GM12865 (cell line): ENCODE data around the gene SLC5A10.

ENCODE experiments used
- DNase-seq: peaks from one replicate; pipeline ENCODE4 v3.0.0; 2010; ENCODE audit warnings: low read depth
- H3K4me3 ChIP-seq: 2 replicates; pipeline ENCODE4 v1.5.1; 2011; ENCODE audit warnings: mild to moderate bottlenecking, low read depth, low read length, control low read depth
- TF ChIP-seq, protein P1 (sequence below): IDR thresholded peaks from 2 replicates; pipeline ENCODE4 v1.5.1; 2011; ENCODE audit warnings: low read length, control low read depth, low read depth, inconsistent platforms; ENCODE audit not compliant: insufficient read depth; ENCODE audit errors: missing control alignments

The SLC5A10 gene

DNA sequence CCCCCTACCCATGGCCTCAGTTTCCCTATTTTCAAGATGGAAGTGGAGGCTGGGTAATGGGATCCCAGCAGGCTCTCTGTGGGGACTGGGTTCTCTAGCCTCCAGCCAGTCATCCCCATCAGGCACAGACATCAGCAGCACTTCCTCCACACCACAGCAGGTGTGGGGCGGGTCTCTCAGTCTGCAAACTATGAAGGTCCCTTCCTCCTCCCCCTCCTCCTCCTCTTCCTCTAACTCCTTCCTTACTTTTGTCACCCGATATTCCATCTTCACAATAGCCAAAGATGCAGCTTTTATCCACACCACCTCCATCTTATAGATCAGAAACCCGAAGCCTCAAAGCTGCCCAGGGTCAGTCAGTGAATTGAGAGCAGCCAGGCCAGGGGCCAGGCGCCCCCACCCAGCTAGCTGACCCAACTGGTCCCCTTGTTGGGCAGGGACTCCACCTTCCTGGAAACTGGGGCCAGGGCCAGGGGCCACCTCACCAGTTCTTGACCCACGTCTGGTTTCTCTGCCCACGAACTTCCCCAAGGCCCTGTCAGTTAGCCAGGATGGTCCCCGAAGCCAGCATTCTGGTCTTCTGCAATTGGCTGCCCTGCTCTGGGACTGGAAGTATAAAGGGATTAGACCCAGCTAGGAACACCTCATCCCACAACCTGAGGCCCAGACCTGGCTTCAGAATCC is 50.1 kb downstream of the SLC5A10 start:
- H3K4me3 ChIP-seq = no peak overlapping the region
- TF ChIP-seq, protein P1, sequence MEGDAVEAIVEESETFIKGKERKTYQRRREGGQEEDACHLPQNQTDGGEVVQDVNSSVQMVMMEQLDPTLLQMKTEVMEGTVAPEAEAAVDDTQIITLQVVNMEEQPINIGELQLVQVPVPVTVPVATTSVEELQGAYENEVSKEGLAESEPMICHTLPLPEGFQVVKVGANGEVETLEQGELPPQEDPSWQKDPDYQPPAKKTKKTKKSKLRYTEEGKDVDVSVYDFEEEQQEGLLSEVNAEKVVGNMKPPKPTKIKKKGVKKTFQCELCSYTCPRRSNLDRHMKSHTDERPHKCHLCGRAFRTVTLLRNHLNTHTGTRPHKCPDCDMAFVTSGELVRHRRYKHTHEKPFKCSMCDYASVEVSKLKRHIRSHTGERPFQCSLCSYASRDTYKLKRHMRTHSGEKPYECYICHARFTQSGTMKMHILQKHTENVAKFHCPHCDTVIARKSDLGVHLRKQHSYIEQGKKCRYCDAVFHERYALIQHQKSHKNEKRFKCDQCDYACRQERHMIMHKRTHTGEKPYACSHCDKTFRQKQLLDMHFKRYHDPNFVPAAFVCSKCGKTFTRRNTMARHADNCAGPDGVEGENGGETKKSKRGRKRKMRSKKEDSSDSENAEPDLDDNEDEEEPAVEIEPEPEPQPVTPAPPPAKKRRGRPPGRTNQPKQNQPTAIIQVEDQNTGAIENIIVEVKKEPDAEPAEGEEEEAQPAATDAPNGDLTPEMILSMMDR = no peak
- no peak for DNase-seq

DNA sequence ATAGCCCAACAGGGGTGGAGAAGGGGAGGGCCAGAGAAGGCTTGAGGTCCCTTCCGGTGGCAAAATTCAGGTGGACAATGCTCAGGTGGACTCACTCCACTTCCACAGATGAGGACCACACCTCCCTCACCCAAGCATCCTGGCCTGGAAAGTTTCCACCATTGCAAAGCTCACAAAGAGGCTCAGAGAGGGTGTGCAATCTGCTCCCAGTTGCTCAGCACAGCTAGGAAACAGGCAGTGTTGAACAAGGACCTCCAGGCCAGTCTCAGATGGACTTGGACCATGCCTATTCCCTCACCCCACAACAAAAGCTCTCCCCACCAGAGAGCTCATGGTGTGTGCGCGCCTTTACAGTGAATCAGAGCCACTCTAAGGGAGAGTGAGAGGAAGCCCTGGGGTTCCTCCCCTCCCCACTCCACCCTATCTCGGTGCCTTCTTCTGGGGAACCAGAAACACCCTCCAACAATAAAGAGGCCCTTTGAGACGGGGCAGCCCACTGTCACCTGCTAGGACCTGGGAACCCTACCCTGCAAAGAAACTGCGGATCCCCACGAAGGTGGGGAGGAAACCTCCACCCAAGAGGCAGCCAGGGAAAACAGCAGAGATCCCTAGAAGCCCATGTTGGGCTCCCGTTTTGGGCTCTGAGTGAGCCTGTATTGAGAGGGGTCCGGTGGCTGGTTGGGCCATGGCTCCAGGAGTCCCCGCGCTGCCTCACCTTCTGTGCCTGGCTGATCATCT is 51.0 kb downstream of the SLC5A10 start:
- DNase-seq = no peak
- H3K4me3 ChIP-seq = peak overlapping the region; percentile 72
- TF ChIP-seq, protein P1 = no peak

DNA sequence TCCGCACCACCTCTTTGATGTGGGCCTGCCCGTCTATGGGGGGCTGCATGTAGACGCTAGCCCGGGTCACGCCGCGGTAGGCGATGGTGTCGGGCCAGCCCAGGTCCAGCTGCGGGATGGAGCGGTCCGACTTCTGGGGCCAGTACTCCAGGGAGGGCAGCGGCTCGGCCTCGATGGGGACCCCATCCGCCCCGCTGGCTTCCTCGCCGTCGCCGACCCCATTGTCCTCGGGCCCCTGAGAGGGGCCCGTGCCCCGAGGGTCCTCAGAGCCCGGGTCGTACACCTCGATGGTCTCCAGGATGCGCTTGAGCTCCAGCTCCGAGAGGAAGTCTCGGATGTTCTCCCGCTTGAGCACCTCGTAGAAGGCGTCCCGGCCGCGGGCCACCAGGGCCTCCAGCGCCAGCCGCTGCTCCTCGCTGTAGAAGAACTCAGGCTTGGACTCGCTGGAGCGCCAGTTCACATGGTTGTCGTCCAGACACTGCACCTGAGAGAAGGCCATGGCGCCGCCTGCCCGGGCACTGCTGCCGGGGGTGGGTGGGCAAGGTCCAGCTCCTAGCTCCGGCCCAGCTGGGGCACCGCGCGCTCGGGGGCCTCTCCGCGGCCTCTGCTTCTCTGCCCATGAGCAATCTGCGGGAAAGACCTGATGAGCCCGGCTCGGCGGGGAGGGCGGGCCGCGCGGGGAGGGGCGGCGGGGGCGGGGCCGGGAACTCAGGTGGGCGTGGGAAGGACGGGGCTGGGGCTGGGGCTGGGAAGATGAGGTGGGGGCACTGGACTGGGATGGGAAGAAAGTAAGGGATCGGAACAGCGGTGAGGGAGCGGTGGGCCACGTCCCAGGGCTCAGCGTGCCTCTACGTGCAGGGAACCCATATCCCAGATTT is 51.8 kb downstream of the SLC5A10 start:
- peak overlapping the region; percentile 72 for H3K4me3 ChIP-seq
- TF ChIP-seq, protein P1 = no peak
- DNase-seq = peak; percentile 30

DNA sequence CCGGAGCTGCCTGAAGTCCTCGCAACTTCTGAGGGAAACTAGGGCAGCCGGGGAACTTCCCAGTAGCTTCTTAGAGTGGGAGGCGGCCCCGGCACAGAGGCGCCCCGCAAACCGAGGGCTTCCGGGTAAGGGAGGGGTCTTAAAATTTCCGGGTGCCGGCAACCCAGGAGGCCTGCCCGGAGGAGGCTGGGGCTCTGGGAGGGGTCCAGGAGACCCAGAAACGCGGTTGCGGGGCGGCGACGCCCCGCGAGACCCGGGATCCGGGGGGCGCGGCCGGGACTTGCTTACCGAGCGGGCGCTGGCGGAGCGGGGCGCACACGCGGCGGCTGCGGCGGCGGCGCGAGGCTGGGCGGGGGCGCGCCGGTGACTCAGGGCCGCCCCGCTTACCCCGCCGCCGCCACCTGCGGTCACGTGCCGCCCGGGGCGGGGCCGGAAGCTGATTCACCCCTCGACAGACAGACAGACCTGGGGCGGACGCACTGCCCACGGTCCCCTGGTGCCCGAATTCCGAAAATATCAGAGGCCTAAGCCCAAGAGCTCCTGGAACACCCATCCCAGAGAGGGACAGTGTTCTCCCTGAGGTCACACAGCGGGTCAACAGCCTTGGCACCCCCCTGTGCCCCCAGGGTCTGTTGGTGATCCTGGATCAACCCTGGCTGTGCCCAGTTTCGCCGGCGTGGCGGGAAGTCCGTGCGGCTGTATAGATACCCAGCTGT is 52.6 kb downstream of the SLC5A10 start, which contains the start of gene FAM83G:
Gene FAM83G, minus strand, starts transcription at position 344 of the 716 bp plus-strand sequence. CDS start 723 bp downstream, outside the sequence.
- DNase-seq = peak; percentile 84
- TF ChIP-seq, protein P1 = no peak
- H3K4me3 ChIP-seq = peak within 1 kb of the TSS; percentile 78

DNA sequence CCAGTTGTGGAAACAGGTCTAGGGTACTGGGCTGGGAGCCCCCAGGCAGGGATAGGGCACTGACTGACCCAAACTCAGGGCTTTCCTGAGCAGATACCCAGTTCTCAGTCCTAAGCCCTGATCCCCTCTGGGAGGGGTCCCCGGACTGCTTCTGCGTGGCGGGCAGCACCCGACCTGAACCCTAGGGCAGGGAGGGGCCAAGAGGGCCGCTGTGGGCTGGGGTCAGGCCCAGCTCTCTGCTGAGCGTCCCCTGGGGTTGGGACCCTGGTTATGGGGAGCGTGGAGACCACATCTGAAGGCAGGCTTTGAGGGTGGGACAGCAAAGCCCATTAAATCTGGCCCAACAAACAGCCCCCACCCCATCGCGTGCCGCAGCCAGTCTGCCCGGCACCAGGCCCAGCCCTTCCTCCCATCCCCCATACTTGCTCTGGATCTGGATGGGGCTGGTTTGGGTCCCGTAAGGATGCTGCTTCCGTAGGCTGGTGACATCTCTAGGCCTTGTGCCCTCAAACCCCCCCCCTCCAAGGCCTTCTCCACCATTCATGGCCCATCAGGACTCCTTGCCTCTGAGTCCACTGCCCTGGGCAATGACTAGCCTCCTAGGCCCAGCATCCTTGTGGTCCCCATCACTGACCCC is 53.3 kb downstream of the SLC5A10 start:
- TF ChIP-seq, protein P1 = no peak
- H3K4me3 ChIP-seq = peak overlapping the region; percentile 78
- DNase-seq = no peak
